Endometrial microvascular endothelial cells (primary cell): ENCODE results near the gene NXPH1. TPM values are rescaled to one million over a fixed set of nuclear protein-coding genes. Genes with fewer than 3 reads are reported as not detected.

Source experiments
- in situ Hi-C: cut with HindIII; loops from 2 replicates; pipeline ENCODE4 v1.10.0; 2017; ENCODE audit warnings: low sequenced_read_pairs, low pct_unique_long_range_greater_than_20kb; ENCODE audit errors: inconsistent ontology term
- total RNA-seq: library from RNA; depleted of rRNA; stranded (reverse); fragments of >200 nt; gene quantifications from one replicate; pipeline ENCODE4 v1.2.3, GENCODE V29; 2015; ENCODE audit errors: inconsistent ontology term

Gene NXPH1
- total RNA-seq, 1 donor from 2014 or later, result not detected

DNA sequence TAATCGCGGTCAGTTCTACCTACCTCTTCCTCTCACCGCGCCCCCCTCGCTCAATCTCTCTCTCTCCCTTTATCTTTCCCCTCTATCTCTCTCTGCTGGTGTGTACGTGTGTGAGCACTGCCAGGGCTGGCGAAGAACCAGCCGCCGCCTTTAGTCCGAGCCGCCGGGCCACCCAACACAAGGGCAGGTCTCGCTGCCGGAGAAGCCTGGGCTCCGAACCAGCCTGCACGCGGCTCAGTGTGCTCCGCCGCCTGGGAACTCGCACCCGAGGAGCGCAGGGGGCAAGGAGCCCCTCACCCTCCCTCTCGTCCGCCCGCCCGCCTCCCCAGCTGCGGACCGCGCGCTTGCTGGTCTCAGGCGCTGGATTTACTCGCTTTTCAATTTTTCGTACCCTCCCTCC, 1.7 kb downstream of the NXPH1 start:
- in situ Hi-C loops, result no loop called here

GRCh38 chr7:8435590-8436545, 2.5 kb downstream of the NXPH1 start:
- in situ Hi-C loops, result no loop called here

DNA sequence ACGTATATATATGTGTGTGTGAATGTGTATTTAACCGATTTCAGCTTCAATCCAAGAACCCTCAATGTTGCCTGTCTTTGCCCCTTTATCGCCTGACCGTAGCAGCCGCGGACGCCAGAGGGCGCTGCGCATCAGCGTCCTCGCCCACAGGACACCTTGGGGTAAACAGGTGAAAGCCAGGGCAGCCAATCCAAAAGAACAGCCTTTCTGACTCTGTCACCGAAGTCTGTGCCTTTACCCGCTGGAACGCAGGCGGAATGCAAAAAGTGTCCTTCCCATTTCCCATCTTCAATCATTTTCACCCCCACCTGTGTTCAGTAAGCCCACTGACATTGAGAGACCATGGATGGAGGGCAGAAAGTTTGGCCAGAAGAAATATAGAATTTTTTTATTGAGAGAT, 3.6 kb downstream of the NXPH1 start:
- in situ Hi-C loops, result no loop called here

DNA sequence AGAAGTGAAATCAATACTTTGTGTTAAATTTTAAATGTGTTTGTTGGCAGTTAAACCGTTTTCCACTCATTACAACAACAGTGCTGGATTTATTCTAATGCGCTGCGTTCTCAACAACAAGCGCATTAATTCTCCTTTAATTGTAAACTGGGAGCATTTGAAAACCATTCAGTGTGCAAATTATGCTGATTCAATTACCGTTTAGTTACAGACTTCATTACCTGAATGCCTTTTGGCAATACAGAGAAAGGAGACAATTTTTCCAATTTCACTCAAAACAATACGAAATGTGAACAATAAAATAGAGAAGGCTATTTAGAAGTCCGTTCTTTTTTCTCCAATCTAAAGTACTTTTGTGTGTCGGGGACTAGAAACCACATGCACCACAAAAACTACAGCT, 4.2 kb downstream of the NXPH1 start:
- in situ Hi-C loops, result no loop called here

- in situ Hi-C loops, result no loop called here
These were observed 7.3 kb downstream of the NXPH1 start for GRCh38 chr7:8440670-8441069.

- in situ Hi-C loops, result no loop called here
These were observed 7.9 kb downstream of the NXPH1 start for GRCh38 chr7:8441106-8441965.

GRCh38 chr7:8442051-8442813, 8.8 kb downstream of the NXPH1 start:
- in situ Hi-C loops, result no loop called here

- in situ Hi-C loops, result no loop called here
These were observed 9.4 kb downstream of the NXPH1 start for GRCh38 chr7:8442814-8443304.

DNA sequence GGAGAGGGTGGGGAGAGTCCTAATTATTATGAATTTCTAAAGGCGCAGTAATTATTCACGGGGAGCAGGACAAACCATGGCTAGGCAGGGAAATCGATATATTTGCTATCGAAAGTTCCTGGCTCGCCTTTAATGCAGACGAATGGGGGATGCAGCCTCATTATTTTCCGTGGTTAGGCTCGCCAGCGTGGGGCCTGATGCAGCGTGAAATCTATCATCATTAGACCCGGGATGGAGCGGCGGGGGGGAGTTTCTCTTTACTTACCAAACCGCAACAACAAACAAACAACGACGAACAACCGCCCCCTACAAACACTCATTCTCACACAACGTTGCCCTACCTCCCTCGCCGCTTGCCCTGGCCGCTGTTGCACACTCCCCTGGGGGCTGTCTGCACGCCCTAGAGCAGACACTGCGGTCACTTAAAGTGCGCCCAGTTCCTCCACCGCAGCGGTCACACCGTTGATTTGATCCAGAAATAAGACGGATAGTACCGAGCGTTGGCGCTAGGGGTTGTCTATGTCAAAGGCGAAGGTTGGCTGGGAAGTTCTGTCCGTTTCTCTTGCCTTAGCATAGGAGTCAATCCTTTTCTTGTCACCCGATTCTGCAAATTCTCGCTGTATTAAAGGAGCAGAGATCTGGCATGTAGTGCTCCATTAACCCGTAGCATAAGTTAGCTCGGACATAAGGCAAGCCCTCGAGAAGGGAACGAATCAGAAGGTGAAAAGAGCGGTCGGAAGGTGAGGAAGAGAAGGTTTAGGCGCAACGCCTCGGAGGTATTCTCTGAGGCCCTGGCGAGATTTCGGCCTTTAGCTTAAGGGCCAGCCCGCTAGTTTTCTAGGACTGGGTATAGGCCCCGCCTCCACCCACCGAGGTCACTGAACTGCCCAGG, 10.4 kb downstream of the NXPH1 start:
- in situ Hi-C loops, result no loop called here

DNA sequence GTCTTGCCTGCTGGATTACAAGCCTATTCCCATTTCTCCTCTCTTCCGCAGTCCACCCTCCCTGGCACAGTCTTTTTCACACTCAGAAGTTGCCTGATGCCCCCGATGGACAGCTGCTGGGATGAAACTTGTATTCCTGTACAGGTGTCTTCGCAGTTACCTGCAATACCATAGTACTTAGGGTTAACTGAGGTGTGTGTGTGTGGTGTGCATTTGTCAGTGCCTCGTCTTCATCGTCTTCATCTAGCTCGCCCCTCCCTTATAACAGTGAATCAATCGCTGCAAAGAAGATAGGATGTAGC, 11.0 kb downstream of the NXPH1 start:
- in situ Hi-C loops, result no loop called here

DNA sequence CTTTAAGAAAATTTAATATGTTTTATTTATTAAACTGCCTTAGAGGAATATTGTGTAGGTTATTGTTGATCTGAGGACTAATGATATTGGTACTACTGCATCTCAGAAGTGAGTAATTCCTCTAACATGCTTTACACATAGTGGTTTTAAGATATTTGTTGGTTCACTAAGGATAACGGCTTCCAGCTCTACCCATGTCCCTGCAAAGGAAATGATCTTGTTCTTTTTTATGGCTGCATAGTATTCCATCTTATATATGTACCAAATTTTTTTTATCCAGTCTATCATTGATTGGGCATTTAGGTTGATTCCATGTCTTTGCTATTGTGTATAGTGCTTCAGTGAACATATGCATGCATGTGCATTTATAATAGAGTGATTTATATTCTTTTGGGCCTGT, 20.1 kb downstream of the NXPH1 start:
- in situ Hi-C loops, result no loop called here

- in situ Hi-C loops, result no loop called here
These were observed 22.0 kb downstream of the NXPH1 start for GRCh38 chr7:8455426-8455825.

- in situ Hi-C loops, result no loop called here
These were observed 28.9 kb downstream of the NXPH1 start for GRCh38 chr7:8462309-8462708.

DNA sequence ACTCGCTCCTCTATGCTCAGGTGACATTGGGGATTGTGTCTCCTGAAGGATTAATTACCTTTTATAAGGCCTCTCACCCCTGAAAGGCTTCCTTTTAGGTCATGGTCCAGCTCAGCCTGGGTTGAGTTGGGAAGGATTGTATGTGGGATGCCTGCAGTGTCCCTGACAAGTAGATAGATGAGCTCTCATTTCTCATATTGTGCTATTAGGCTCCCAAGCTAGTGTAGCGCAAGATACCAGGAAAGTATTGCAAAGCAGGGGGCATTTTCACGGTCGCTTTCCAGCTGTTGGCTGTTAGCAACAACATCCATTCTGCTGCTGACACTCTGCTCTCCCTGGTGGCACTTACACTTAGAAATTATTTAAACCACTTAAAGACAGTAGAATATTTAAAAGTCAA, 31.9 kb downstream of the NXPH1 start:
- in situ Hi-C loops, result no loop called here

DNA sequence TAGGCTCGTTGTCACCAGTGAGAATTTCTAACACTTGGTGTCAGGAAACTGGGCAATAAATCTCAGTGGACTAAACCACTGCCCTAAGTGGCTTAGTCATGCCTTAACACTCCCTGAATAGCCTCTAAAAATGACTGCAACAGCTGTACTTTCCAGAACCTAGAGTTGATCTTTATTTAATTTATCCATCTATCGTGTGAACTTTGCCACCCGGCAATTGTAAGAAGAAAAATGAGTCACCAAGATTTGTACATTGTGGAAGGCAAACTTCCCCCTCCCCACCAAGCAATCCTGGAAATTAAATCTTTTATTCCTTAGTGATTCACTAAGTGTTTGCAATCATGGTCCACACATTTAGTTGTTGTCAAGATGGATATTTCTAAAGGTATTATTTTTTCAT, 47.1 kb downstream of the NXPH1 start:
- in situ Hi-C loops, result no loop called here

DNA sequence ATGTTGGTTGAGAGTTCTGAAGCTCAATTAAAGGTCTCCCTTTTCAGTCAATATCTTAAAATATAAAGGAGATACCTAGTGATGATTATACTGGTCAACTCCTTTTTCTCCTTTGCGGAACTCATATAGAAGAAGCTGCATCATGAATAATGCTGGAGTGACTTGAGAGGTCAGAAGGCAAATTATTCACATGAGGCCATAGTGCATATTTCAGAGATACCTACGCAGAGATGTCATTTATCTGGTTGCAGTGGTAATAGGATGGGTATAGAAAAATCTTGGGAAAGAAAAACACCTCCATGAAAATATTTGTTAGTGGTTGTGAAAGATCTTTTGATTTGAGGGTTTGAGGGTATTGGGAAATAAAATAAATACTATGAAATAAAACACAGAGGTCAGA, 47.7 kb downstream of the NXPH1 start:
- in situ Hi-C loops, result no loop called here

DNA sequence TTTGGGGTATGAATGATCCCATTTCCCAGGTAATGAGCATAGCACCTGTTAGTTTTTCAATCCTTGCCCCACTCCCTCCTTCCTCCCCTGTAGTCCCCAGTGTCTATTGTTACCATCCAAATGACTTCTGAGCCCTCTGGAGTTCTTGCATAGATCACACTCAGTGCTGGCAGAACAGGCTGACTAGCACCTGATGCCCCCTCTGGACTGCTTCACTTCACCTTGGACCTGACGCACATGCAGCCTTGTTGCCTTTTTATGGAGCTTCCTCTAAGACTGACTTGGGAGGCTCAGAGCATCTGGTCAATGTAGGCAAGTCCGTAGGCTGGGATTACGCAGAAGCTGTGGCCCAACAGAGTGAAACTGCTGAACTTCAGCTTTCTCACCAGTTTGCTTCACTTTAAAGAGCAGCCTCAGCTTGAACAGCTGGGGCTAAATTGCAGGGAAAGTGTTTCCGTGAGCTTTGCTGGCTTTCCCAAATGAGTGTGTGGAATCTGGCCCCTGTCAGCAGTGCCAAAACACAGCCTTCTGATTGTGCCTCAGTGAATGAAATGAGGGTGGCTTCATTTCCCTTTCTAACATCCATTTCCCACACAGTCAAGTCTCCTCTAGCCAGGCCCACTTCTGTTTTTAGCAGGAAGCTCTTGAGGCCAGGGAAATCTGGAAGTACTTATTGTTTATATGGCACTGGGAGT, 48.5 kb downstream of the NXPH1 start:
- in situ Hi-C loops, result no loop called here
